ENCODE results near the gene KRT25. TPM values are rescaled to one million over a fixed set of nuclear protein-coding genes. Genes with fewer than 3 reads are reported as not detected.
"Not testable (repeated sequence)": the region's sequence is repeated elsewhere in the genome, so short reads cannot be mapped to it uniquely, and the experiment has no call there.

Gene KRT25
- total RNA-seq, 2 donors from 2014 or later = 0.62 TPM; not detected in 1

DNA sequence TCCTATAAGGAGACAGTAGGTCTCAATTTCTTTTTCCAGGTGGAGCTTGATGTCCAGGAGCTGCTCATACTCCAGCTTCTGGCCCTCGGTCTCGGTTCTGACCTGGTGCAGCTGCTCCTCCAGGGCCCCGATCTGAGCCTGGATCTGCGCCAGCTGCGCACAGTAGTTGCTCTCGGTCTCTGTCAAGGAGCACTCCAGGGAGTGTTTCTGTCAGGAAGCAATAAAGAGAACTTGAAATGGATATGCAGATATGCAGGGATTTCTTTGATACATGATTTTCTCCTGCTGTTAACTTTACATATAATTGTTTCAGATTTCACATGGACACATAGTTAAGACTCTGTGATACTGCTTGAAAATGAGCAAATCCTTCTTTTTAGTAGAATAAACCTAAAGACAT is 4.7 kb downstream of the KRT25 start:
- no peak for TF ChIP-seq POLR2AphosphoS5 (IDR thresholded peaks at IDR 0.05)
- WGBS = 66% methylated on average over 6 of the region's 6 CpGs
- no peak overlapping the region for H3K4me3 ChIP-seq
- H3K9me3 ChIP-seq = no peaks in the 10 kb centered on the region
- H3K4me1 ChIP-seq (replicated peaks) = no peaks in the 10 kb centered on the region
- no peak for DNase-seq (ENCODE audit: low spot score)
- H3K27me3 ChIP-seq (replicated peaks; ENCODE audit: insufficient read depth) = no peaks in the 10 kb centered on the region
- intact Hi-C loops (cut with DNase I) = no loop called here
- no peak overlapping the region for H3K27ac ChIP-seq
- no peaks in the 10 kb centered on the region for H3K36me3 ChIP-seq

DNA sequence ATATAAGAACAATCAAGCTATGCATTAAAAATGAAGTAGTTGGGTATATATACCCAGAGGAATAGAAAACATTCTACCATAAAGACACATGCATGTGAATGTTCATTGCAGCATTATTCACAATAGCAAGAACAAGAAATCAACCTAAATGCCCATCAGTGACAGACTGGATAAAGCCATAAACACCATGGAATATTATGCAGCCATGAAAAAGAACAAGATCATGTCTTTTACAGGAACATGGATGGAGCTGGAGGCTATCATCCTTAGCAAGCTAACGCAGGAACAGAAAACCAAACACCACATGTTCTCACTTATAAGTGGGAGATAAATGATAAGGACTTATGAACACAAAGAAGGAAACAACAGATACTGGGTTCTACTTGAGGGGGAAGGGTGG is 6.5 kb downstream of the KRT25 start:
- WGBS = 75% methylated on average over 1 of the region's 1 CpG
- H3K27me3 ChIP-seq (replicated peaks; ENCODE audit: insufficient read depth); H3K9me3 ChIP-seq; H3K4me1 ChIP-seq (replicated peaks); H3K4me3 ChIP-seq; H3K36me3 ChIP-seq; intact Hi-C loops (cut with DNase I); DNase-seq (ENCODE audit: low spot score); H3K27ac ChIP-seq: not testable (repeated sequence)

DNA sequence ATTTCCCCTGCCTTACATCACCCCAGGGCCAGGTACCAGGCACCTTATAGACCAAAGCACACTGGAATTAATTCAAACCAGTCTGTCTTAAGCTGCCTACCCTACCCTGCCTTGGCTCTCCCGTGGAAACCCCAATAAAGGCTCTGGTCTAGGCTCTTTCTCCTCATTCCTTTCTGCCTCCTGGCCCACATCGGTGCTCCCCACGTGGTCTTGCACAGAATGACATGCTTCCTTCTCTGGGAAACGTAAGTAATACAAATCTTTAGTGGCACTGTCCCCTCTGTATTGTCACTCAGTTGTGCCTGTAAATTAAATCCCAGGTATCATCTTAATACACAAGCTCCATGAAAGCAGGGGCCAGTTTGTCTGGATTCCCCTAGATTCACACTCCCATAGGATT is 16.6 kb downstream of the KRT25 start:
- no peaks in the 10 kb centered on the region for H3K27me3 ChIP-seq (replicated peaks; ENCODE audit: insufficient read depth)
- H3K36me3 ChIP-seq = no peaks in the 10 kb centered on the region
- H3K9me3 ChIP-seq = no peaks in the 10 kb centered on the region
- H3K4me3 ChIP-seq = no peak overlapping the region
- TF ChIP-seq POLR2AphosphoS5 (IDR thresholded peaks at IDR 0.05) (no peak), POLR2A (IDR thresholded peaks at IDR 0.05) (no peak)
- TF ChIP-seq, protein P1, sequence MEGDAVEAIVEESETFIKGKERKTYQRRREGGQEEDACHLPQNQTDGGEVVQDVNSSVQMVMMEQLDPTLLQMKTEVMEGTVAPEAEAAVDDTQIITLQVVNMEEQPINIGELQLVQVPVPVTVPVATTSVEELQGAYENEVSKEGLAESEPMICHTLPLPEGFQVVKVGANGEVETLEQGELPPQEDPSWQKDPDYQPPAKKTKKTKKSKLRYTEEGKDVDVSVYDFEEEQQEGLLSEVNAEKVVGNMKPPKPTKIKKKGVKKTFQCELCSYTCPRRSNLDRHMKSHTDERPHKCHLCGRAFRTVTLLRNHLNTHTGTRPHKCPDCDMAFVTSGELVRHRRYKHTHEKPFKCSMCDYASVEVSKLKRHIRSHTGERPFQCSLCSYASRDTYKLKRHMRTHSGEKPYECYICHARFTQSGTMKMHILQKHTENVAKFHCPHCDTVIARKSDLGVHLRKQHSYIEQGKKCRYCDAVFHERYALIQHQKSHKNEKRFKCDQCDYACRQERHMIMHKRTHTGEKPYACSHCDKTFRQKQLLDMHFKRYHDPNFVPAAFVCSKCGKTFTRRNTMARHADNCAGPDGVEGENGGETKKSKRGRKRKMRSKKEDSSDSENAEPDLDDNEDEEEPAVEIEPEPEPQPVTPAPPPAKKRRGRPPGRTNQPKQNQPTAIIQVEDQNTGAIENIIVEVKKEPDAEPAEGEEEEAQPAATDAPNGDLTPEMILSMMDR (IDR thresholded peaks at IDR 0.05) = no peak
- DNase-seq (ENCODE audit: low spot score) = no peak
- no peaks in the 10 kb centered on the region for H3K4me1 ChIP-seq (replicated peaks)
- intact Hi-C loops (cut with DNase I) = no loop called here
- 77% methylated on average over 4 of the region's 4 CpGs for WGBS
- no peak overlapping the region for H3K27ac ChIP-seq

DNA sequence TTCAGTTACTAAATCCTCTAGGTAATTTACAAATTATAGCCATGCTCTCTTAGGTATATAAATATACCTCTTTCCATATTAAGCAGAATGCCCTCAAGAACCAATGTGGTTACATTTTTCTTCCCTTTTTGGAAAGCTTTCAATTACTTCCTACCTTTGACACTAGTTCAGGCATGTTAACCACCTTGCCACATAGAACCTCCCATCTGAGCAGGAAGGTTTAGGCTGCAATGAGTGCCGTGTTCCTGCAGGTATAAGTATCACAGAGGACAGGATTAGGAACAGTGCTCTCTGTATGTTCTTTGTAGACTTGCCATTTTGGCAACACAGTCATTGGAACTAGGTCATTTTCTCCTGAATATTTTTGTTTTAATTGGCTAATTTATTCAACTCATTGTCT is 20.1 kb downstream of the KRT25 start:
- no peak overlapping the region for H3K27ac ChIP-seq
- no peak overlapping the region for H3K4me3 ChIP-seq
- no peak for DNase-seq (ENCODE audit: low spot score)
- intact Hi-C loops (cut with DNase I) = no loop called here
- H3K4me1 ChIP-seq (replicated peaks) = no peaks in the 10 kb centered on the region
- no peaks in the 10 kb centered on the region for H3K9me3 ChIP-seq
- H3K36me3 ChIP-seq = no peaks in the 10 kb centered on the region
- TF ChIP-seq POLR2AphosphoS5 (IDR thresholded peaks at IDR 0.05) (no peak), POLR2A (IDR thresholded peaks at IDR 0.05) (no peak)
- TF ChIP-seq, protein P1 (IDR thresholded peaks at IDR 0.05) = no peak
- no peaks in the 10 kb centered on the region for H3K27me3 ChIP-seq (replicated peaks; ENCODE audit: insufficient read depth)
- WGBS = 45% methylated on average over 1 of the region's 1 CpG

DNA sequence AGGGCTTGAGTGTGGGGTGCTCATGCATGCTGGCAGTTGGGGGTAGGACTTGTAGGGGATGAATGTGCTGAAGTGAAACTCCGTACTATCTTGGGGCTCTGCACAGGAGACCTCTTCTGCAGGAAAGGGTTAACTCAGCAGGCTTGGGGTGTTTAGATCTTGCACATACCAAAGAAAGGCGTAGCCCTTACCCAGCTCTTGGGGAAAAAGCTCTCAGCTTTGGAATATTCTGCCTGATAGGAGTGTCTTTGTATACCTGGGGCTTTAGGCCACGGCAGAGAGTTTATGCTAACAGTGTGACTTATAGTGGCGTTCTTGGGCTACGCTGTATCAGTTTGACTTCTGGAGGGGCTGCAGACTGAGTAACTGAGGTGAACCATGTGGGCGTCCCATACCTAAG is 21.1 kb downstream of the KRT25 start:
- WGBS = 93% methylated on average over 6 of the region's 6 CpGs
- DNase-seq (ENCODE audit: low spot score) = no peak
- intact Hi-C loops (cut with DNase I) = no loop called here
- Histone ChIP-seq H3K27me3 (replicated peaks; ENCODE audit: insufficient read depth) (no peaks in the 10 kb centered on the region), H3K9me3 (no peaks in the 10 kb centered on the region), H3K27ac (no peak overlapping the region), H3K36me3 (no peaks in the 10 kb centered on the region), H3K4me3 (no peak overlapping the region), H3K4me1 (replicated peaks) (no peaks in the 10 kb centered on the region)
- TF ChIP-seq POLR2AphosphoS5 (IDR thresholded peaks at IDR 0.05) (no peak), POLR2A (IDR thresholded peaks at IDR 0.05) (no peak)
- TF ChIP-seq, protein P1 (IDR thresholded peaks at IDR 0.05) = no peak

DNA sequence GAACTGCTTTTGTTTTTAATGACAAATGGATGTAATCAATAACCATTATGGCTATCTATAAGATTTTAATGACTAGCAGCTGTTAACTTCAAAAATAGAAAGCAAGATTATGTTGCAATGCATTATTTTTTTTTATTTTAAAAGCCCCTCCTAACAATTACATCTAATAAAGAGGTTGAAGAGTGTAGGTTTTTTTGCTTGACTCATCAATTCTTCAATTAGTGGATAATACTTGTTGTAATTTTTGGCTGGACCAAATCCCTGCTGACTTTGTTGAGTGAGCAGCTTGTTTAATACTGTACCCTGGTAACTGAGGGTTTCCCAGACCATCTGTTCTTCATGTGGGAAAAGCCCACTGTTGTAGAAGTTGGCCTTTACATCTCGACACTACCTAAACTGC is 24.2 kb downstream of the KRT25 start:
- DNase-seq (ENCODE audit: low spot score) = no peak
- H3K4me3 ChIP-seq = no peak overlapping the region
- no peak overlapping the region for H3K27ac ChIP-seq
- WGBS = 88% methylated on average over 1 of the region's 1 CpG
- no peak for TF ChIP-seq POLR2A (IDR thresholded peaks at IDR 0.05)
- TF ChIP-seq, protein P1 (IDR thresholded peaks at IDR 0.05) = no peak
- no peak for TF ChIP-seq POLR2AphosphoS5 (IDR thresholded peaks at IDR 0.05)
- H3K36me3 ChIP-seq = no peaks in the 10 kb centered on the region
- H3K27me3 ChIP-seq (replicated peaks; ENCODE audit: insufficient read depth) = no peaks in the 10 kb centered on the region
- intact Hi-C loops (cut with DNase I) = no loop called here
- H3K4me1 ChIP-seq (replicated peaks) = no peaks in the 10 kb centered on the region
- H3K9me3 ChIP-seq = no peaks in the 10 kb centered on the region

Measured in prostate gland (tissue), 2 donors.